DMS53 (cell line): Measurements from ENCODE around the gene PUS7.
A peak's percentile ranks its signal among the peaks of the same experiment; 100 is the strongest.
"Not testable (repeated sequence)": the region's sequence is repeated elsewhere in the genome, so short reads cannot be mapped to it uniquely, and the experiment has no call there.

Source experiments
- DNase-seq: peaks from one replicate; lab custom pipeline; 2025; lab: John Stamatoyannopoulos, UW

The PUS7 gene

GRCh38 chr7:105496521-105496920 is 25.6 kb downstream of the PUS7 start:
- no peak for DNase-seq

GRCh38 chr7:105493923-105494315 is 28.2 kb downstream of the PUS7 start:
- DNase-seq, result no peak

- no peak for DNase-seq
Measured at GRCh38 chr7:105493196-105493922, 28.7 kb downstream of the PUS7 start.

- DNase-seq, result no peak
Measured at GRCh38 chr7:105489409-105489808, 32.7 kb downstream of the PUS7 start.

DNA sequence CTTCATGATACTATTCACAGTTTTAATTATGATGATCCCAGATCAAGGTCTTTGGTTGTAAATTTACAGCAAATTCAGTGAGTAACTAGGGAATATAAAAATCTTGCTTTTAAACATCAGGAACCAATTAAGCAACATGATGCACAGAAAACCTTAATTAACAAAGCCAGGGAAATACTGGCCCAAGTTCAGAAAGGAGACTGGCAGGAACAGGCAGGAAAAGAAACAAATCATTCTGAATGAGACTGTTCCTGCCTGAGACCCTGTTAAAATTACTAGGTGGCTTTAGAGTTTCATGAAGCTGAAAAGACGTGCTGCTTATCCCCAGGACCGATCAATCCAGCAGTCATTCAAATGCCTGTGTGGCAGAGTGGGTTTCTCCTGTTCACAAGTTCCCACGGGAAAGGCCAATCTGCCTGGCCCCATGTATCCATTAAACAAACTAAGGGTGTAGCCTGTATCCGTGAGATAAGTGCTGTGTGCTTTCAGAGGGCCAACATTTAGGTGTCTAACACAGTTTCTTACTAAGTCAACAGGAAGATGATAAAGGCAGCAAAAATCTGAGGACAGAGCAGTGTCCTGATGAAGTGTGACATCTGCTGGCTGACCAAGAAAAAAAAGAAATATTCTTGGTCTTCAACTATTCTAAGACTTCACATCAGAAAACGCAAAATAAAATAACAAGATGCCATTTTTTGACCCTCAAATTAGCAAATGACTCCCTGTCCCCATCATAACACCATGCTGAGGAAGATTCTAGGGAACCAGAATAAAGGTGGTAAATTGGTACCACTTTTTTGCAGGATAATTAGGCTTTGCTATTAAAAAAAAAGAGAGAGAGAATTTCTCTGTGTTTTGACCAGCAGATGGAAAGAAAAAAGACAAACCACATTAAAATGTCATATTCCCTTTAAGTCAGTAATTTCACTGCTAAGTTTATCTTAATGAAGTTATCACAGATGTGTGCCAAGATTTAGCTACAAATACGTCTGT is 34.2 kb downstream of the PUS7 start:
- DNase-seq, result peak; percentile 55

- no peak for DNase-seq
Measured at GRCh38 chr7:105480931-105481330, 41.1 kb downstream of the PUS7 start.

- DNase-seq, result no peak
Measured at GRCh38 chr7:105478606-105479005, 43.5 kb downstream of the PUS7 start.

GRCh38 chr7:105477908-105478307 is 44.2 kb downstream of the PUS7 start:
- no peak for DNase-seq

GRCh38 chr7:105474045-105474444 is 48.0 kb downstream of the PUS7 start:
- no peak for DNase-seq

- DNase-seq, result no peak
Measured at GRCh38 chr7:105473163-105473562, 48.9 kb downstream of the PUS7 start.

GRCh38 chr7:105470846-105471245 is 51.2 kb downstream of the PUS7 start:
- DNase-seq, result no peak

DNA sequence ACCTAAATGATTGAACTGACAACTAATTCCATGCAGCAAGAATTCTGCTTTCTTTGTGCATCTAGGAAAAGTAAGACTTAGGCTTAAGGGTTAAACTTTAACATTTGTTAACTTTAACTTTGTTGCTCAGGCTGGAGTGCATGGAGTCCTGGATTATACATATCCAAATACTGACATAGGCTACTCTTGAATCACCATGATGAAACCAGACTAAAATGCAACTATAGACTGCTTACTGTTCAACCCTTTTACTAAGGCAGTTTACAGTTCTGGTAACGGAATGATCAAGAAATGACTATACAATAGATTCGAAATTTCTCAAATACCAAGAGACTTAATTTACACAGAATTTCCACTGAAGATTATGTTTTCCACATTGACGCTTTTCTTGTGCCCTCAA is 52.0 kb downstream of the PUS7 start:
- DNase-seq, result no peak

DNA sequence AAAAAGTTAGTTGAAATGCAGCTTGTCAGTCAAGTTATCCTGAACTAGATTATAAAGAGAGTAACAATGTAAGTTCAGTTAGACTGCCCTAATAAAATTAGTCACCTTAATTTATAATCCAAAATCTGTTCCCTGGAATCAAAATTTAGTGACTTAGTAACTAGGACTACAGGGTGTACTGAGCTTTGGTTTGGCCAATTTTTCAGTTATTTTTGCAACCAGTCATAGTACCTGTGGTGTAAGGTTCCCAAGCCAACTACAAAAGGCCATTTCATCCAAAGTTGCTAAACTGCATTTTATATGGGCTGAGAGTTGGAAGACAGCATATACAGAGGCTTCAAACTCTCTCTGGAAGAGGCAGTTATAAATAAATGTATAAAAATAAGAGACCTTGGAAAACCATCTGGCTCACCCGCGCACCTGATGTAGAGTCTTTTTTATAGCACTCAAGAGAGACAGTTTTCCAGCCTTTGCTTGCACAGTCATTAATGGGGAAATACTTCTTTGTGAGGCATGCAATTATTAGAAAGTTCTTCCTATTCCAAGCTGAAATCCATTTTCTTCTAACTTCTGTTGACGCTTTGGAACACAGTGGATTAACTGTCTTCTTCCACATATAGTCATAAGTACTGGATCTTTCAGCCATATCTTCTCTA is 59.2 kb downstream of the PUS7 start:
- DNase-seq, result no peak

GRCh38 chr7:105461518-105461917 is 60.6 kb downstream of the PUS7 start:
- peak; percentile 62 for DNase-seq

DNA sequence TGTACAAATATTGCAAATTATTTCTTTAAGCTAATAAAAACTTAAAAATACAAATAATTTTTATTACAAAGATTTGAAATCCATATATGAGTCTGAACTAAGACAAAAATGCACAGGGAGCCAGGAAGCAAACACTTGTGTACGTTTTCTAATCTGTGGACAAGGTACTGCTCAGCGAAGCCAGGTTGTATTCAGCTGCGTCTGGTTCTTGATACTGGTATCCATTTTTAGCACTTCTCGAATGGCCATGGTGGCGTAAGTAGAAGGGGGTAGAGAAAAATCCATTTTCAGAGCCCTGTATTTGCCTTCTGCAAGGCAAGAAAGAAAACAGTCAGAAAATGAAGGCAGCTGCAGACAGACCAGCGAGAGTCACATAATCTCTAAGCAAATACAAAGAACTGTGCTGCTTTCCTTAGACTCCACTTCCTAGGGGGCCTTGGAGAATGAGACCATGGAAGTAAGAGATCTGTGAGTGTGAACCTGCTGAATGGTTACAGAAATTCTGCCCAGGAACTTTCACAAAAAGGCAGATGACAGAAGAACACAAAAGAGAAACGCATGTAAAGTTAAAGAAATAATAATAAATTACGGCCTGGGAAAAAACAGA is 64.3 kb downstream of the PUS7 start:
- no peak for DNase-seq

DNA sequence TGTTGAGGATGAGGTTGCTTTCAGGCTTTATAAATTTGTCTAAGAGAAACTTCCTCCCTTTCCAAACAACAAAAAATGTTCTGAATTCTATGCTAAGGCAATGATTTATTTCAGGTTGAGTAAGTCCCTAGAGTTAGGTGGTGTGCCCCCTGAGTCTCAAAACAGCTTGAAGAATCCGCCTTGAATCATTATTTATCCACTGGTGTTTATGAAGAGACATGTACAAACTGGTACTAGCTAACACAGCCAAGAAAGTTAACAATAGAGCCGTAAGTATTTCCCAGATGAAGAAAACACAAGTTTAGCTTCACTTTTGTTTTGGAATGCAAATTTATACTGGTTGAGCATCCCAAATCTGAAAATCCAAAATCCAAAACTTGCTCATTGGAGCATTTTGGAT is 67.2 kb downstream of the PUS7 start:
- DNase-seq, result no peak

GRCh38 chr7:105454095-105454747 is 67.8 kb downstream of the PUS7 start:
- DNase-seq, result no peak

- no peak for DNase-seq
Measured at GRCh38 chr7:105452085-105452484, 70.0 kb downstream of the PUS7 start.

GRCh38 chr7:105450870-105451269 is 71.2 kb downstream of the PUS7 start:
- not testable (repeated sequence) for DNase-seq

DNA sequence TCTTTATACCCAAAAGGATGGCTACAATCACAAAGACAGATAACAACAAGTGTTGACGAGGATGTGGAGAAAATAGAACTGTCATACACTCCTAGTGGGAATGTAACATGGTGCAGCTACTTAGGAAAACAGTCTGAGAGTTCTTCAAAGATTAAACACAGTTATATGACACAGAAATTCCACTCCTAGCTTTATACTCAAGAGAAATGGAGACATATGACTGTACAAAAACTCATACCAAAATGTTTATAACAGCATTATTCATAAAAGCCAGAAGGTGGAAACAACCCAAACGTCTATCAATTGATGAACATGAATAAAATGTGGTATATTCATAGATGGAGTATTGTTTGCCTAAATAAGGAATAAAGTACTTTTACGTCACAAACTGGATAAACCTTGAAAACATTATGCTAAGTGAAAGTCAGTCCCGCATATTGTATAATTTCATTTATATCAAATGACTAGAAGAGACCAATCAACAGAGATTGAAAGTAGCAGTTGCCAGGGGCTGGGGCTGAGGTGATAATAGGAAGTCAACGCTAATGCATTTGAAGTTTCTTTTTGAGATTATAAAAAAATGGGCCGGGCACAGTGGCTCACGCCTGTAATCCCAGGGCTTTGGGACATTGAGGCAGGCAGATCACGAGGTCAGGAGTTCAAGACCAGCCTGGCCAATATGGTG is 71.8 kb downstream of the PUS7 start:
- no peak for DNase-seq

DNA sequence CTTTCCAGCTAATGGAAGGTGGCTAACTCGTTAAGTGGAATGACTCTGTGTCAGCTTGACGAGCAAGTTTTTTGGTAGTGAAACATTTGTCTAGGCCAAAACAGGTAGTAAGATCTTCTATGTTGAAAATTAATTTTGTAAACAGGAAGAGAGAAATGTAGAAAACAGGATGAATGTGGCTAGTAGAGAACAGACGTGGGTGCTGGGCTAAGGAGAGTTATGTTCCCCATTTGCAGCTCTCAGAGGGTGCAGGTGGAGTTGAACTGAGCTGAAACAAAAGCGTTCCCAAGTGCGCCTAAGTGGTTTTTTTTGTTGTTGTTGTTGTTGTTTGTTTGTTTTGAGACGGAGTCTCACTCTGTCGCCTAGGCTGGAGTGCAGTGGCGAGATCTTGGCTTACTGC is 73.9 kb downstream of the PUS7 start:
- DNase-seq, result no peak
